ENCODE results near the gene LYRM4.

- TF ChIP-seq CTCF (IDR thresholded peaks at IDR 0.05) (no peak), ZFX (IDR thresholded peaks at IDR 0.05; ENCODE audit: borderline replicate concordance) (no peak)
Observed at GRCh38 chr6:5133943-5134342, 126.8 kb downstream of the LYRM4 start.
